GM18870 (cell line): ENCODE data around the gene ATF1.
"Not testable (repeated sequence)": the region's sequence is repeated elsewhere in the genome, so short reads cannot be mapped to it uniquely, and the experiment has no call there.

Experiments
- ATAC-seq: cut with Tn5 transposase; IDR thresholded peaks from one replicate; pipeline ENCODE4 v1.9.1; 2021; ENCODE audit warnings: moderate library complexity; ENCODE audit not compliant: unreplicated experiment

Gene ATF1

DNA sequence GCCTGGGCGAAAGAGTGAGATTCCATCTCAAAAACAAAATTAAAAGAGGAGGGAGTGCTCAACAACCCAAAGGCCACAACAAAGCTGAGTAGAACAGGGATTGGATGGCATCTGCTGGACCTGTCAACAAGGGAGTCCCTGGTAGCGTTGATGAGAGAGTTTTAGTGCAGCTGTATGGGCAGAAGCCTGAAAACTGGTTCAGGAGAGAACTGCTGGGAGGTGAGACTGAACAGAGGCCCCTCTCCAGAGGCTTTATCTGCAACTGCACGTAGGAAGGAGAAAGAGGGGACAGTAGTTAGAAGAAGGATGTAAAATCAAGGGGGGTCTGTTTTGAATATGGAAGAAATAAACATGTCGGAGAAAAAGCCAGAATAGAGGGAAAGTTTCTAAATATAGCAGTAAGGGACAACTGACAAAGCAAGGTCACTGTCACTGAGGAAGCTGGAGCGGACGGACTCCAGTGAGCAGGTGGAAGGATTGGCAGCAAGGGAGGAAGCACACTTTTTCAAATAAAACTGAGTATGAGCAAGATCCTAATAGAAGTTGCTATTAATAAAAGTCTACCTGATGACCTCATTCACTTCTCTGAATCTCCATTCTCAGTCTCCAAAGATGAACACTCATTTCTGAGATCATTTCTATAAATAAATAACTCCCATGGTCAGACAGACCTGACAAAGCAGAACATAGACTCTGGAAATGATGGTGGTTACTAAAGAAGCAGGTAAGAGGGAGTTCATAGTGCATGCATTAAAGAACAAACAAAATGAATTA, 11.8 kb upstream of the ATF1 start:
- no peak for ATAC-seq

DNA sequence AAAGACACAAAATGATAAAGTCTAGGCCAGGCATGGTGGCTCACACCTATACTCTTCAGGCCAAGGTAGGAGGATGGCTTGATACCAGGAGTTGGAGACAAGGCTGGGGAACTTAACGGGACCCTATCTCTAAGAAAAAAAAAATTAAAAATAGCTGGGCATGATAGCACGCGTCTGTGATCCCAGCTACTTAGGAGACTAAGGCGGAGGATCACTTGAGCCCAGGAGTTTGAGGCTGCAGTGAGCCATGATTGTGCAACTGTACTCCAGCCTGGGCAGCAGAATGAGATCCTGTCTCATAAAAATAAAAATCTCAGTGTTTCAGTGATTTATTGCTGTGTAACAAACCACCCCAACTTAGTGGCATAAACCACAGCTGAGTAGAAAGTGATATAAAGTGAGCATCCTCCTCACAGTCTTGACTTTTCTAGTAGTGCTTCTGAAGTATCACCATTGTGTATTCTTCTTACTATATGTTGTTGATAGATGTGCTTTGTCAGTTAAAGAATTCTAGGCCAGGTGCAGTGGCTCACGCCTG, 10.6 kb upstream of the ATF1 start:
- ATAC-seq, result no peak

DNA sequence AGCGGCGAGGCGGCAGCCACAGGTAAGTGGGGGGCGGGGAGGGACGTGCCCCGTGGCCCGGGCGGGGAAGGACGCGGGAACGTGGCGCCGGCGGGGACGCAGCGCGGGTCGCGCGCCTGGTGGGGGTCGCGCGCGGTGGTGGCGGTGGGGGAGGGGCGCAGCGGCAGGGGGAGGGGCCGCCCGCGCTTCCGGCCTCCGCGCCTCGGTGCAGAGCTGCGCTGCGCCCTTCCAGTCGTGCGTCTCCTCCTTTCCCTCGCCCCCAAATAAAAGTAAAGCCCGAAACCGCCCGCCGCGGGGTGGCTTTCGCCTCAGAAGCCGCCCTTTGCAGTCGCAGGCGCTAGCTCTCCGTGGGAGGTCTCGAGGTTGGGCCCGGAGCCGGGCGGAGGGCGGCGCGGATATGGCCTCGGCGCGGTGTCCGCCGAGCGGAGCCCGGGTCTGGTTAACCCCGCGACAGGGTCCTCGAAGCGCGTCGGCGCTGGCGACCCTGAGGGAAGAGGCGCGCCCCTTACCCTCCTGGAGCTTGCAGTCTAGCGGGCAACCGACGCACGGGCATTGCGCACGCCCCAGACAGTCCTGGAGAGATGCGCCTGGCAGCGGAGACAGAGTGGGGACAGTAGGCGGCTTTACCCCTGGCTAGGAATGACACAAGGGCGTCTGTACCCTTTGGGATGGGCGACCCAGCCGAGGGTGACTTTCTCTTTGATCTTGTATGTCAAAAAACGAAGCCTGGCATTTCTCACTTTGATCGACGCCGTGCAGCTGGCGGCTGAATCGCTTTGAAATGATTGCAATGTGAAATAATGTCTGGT, 589 bp downstream of the ATF1 start:
- peak; percentile 24 for ATAC-seq

DNA sequence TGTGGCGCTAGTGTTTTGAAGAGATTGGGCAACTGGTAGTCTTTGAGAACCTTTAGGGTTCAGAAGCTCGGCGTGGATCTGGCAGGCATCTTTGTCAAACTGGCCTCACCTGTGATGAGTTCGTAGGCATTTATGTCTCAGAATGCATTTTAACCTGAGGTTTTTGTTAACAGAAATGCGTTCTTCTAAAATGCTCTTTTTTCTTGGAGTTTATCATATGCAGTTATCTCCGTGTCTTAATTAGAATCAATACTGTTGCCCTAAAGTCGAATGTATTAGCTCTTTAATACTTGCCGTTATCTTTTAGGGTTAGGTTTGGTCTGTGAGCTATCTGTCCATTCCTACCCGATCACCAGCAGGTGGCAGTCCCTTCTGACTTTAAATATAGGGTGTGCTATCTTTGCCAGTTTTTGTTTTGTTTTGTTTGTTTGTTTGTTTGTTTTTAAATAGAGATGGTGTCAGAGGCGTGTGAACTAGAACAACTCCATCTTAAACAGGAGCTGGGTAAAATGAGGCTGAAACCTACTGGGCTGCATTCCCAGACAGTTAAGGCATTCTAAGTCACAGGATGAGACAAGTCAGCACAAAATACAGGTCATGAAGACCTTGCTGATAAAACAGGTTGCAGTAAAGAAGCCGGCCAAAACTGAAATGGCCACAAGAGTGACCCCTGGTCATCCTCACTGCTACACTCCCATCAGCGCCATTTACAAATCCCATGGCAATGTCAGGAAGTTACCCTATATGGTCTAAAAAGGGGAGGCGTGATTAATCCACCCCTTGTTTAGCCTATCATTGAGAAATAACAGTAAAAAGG, 1.4 kb downstream of the ATF1 start:
- peak; percentile 42 for ATAC-seq

DNA sequence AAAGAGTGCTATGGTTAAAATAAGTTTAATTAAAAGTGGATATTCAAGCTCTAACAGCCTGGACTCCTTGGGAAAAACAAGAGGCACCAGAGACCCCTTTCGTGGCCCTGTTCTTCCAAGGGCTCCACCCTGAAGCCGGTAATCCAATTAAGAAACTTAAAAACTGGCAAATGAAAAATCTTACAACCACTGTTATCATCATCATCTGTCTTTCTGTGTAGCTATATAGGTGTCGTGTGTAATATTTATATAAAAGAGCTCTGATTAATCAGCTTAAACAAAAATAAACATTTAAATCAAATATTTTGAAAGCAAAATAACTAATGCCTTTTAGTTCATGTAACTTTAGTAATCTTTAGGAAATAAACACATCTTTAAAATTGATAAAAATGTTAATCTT, 4.5 kb downstream of the ATF1 start:
- no peak for ATAC-seq

DNA sequence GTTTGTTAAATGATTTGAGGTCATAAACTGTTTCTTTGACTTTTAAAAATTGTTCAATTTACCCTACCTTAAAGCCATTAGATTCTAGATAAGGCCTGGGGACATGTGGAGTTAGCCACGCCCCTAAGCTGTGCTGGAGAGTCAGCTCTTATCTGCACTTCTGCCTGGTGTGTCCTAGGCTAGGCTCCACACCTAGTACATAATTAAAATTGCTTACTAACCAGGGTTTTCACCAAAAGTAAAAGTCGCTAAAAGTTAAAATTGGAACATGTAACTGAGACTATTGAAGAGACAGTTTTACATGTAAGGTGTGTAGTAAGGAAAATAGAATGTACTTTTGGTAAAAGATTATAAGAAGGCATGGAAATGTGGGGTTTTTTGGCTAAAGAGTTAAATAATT, 4.9 kb downstream of the ATF1 start:
- not testable (repeated sequence) for ATAC-seq

DNA sequence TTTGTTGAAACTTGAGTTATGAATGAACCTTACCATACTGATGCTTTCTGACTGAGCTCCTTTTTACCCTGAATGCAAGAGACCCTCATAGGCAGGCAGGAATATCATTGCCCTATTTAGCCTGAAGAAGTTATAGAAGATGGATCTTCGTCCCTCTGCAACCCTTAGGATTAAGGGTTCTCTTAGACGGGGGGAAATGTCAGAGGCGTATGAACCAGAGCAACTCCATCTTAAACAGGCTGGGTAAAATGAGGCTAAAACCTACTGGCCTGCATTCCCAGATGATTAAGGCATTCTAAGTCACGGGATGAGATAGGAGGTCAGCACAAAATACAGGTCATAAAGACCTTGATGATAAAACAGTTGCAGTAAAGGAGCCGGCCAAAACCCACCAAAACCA, 7.5 kb downstream of the ATF1 start:
- no peak for ATAC-seq

DNA sequence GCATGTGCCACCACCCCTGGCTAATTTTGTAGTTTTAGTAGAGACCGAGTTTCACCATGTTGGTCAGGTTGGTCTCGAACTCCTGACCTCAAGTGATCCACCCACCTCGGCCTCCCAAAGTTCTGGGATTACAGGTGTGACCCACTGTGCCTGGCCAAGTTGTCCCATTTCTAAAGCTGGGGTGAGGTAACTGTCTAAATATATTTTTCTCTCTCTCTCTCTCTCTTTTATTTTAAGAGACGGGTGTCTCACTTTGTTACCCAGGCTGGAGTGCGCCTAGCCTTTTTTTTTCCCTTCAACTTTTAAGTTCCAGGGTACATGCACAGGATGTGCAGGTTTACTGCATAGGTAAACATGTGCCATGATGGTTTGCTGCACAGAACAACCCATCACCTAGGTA, 8.6 kb downstream of the ATF1 start:
- ATAC-seq, result no peak

DNA sequence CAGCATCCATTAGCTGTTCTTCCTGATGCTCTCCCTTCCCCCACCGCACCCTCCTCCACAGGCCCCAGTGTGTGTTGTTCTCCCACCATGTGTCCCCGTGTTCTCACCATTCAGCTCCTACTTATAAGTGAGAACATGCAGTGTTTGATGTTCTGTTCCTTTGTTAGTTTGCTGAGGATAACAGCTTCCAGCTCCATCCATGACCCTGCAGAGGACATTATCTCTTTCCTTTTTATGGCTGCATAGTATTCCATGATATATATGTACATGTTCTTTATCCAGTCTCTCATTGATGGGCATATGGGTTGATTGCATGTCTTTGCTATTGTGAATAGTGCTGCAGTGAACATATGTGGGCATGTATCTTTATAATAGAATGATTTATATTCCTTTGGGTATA, 9.0 kb downstream of the ATF1 start:
- no peak for ATAC-seq

DNA sequence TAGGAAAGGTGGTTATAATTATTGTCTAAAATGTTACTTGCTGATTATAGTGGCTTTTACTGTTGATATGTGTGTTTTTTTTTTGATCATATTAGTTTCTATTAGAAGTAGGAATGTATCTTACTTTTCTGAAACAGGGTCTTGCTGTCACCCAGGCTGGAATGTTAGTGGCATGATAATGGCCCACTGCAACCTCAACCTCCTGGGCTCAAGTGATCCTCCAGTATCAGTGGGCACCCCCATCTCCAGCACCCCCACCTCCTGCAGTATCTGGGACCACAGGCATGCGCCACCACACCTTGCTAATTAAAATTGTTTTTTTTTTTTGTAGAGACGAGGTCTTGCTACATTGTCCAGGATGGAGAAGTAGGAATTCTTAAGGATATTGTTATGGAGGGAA, 11.3 kb downstream of the ATF1 start:
- no peak for ATAC-seq

DNA sequence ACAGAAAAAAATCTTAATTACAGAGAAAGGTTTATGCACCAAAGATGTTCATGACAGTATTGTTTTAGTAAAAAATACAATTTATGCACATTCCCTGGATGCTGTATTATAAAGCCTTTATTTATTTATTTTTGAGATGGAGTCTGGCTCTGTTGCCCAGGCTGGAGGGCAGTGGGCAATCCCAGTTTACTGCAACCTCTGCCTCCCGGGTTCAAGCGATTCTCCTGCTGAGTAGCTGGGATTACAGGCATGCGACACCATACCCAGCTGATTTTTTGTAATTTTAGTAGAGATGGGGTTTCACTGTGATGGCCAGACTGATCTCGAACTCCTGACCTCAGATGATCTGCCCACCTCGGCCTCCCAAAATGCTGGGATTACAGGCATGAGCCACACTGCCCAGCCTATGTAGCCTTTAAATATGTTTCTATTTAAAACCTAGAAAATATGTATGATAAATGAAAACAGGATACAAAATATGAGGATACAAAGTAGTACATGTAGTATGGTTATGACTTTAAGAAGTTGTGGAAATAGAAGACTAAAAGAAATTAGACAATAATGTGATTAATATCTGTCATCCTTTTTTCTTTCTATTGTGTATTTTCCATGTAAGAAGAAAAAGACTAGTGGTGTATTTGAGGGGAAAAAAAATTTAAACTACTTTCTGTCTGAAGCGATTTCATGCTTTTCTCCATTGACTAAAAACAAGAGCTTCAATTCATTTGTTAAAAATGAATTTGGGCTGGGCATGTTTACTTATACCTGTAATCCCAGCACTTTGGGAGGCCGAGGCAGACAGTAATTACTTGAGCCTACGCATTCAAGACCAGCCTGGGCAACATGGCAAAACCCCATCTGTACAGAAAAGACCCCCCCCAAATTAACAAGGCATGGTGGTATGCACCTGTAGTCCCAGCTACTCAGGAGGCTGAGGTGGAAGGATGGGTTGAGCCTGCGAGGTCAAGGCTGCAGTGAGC, 13.1 kb downstream of the ATF1 start:
- no peak for ATAC-seq

DNA sequence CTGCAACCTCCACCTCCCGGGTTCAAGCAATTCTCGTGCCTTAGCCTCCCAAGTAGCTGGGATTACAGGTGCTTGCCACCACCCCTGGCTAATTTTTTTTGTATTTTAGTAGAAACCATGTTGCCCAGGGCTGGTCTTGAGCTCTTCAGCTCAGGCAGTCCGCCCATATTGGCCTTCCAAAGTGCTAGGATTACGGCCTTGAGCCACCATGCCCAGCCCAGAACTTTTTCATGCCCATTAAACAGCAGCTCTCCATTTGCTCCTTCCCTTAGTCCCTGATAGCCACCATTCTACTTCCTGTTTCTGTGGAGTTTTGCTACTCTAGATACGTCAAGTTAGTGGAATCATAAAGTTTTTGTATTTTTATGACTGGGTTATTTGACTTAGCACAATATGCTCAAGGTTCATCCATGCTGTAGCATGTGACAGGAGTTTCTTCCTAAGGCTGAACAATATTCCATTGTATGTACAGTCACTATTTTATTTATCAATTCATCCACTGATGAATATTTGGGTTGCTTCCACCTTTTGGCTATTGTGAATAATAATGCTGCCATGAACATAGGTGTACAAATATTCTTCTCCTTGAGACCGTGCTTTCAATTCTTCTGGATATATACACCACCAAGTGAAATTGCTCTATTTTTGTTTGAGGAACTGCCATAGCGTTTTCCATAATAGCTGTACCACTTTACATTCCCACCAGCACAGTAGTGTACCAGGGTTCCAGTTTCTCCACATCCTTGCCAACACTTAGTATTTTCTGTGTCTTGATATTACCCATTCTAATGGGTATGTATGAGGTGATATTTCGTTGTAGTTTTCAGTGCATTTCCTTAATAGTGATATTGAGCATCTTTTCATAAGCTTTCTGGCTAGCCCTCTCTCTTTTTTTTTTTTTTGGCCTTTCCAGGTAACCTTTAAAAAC, 15.0 kb downstream of the ATF1 start:
- no peak for ATAC-seq

DNA sequence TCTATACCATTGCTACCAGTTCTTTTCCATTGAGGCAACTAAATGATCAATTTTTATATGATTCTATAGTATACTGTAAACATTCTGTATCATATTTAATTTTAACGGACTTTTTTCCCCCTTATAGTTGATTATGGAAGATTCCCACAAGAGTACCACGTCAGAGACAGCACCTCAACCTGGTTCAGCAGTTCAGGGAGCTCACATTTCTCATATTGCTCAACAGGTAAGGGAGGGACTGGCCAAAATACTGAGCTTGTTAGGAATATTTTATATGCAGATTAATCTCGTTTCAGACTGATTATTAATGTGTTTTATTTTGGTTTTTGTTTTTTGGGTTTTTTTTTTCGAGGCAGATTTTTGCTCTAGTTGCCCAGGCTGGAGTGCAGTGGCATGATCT, 16.1 kb downstream of the ATF1 start:
- no peak for ATAC-seq

DNA sequence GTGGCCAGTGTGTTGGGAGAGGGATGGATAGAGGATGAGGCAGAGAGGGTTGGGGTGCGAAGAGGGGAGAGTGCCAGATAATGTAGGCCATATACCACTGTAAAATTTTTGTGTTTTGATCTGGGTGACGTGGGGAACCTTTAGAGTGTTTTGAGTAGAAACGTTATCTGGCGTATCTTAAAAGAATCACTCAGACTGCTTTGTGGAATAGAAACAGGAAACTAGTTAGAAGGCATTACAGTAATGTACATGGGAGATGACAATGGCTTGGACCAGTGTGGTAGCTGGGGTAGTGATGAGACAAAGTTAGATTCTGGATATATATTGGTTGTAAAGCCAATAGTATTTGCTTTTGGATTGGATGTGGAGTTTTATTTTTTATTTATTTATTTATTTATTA, 20.6 kb downstream of the ATF1 start:
- no peak for ATAC-seq

DNA sequence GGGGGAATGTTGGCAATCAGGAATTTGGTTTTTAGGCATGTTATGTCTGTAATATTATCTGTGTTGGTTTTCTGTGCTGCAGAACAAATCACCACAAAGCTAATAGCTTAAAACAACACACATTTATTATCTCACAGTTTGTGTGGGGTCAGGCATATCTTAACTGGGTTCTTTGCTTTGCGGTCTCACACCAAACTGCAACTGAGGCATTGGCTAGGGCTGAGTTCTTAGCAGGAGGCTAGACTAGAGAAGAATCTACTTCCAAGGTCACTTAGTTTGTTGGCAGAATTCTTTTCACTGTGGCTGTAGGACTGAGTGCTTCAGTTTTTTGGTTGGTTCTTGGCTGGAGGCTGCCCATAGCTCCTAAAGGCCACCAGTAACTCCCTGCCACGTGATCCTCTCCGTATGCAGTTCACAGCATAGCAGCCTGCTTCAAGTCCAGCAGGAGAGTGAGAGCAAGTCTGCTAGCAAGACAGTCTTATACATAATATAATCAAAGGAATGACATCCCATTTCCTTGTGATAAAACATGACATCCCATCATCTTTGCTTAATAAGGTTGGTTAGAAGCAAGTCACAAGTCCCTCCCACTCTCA, 21.6 kb downstream of the ATF1 start:
- ATAC-seq, result no peak

DNA sequence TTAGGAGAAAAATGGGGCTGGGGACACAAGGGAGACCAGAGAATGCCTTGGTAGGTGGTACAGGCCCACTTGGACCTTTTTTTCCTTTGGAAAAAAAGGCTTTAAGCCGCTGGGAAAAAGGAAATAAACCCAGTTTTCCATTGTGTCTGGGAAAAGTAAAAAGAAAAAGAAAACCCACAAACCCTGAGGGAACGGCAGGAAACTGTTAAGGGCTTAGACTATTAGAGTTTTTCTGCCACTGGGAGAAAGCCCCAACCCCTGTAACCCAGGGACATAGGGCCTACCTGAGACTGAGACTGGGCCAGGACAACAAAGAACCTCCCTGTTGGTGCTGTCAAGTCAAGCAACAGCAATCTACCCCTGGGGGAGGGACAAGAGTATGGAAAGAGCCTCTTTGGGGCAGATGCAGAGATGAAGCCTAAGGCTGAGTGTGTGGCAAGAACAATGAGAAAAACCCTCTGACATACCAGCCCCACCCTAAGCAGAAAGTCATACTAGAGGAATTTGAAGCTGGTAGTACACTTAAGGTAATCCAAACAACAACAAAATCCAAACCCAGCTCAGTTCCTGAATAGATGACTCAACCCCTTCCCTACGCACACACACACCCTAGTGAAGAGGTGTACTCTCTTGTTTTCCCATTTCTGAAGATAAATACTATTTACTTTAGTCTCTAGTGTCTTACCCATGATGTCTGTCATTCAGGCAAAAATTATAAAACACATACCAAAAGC, 22.8 kb downstream of the ATF1 start:
- ATAC-seq, result no peak

DNA sequence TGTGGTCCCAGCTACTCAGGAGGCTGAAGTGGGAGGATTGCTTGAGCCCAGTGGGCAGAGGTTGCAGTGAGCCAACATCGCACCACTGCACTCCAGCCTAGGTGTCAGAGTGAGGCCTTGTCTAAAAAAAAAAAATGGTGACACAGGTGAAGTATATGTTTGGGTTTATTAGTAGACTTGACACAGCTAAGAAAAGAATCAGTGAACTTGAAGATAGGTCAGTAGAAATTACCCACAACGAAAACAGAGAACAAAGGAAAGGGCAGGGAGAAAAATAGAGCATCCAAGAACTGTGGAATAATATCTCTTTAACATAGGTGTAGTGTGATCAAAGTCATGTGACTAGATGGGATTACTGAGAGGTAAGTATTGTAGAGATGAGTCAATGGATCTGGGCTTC, 23.7 kb downstream of the ATF1 start:
- ATAC-seq, result no peak

DNA sequence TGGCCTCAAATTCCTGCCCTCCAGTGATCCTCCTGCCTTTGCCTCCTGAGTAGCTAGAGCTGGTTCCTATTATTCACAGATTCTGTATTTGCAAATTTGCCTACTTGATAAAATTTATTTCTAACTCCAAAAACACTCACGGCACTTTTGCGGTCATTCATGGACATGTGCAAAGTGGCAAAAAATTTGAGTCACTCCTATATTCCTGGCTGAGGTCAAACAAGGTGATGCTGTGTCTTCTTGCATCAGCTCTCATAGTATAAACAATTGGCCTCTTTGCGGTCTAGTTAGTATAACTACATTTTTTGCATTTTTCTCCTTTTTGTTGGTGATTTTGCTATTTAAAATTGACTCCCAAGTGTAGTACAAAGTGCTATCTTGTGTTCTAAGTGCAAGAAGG, 24.7 kb downstream of the ATF1 start:
- no peak for ATAC-seq
